SK-N-SH treated with all-trans-retinoic acid at 6 μM for 48 hours (cell line): ENCODE results near the gene F8.

ENCODE experiments used
- ESRRG ChIP-seq: fragments of 250-450 bp; sonication (Bioruptor Pico); IDR thresholded peaks from 2 replicates; pipeline ENCODE4 v1.6.1; 2021; ENCODE audit warnings: mild to moderate bottlenecking
- PATZ1 ChIP-seq: fragments of 250-450 bp; sonication (Bioruptor Pico); IDR thresholded peaks from 2 replicates; pipeline ENCODE4 v1.8.0; 2020; ENCODE audit warnings: mild to moderate bottlenecking, moderate library complexity, borderline replicate concordance
- POU6F1 ChIP-seq: fragments of 250-450 bp; sonication (Bioruptor Pico); IDR thresholded peaks from 2 replicates; pipeline ENCODE4 v1.8.0; 2021; ENCODE audit warnings: low read depth, mild to moderate bottlenecking, moderate library complexity, borderline replicate concordance
- ZFP30 ChIP-seq: fragments of 450-650 bp; formaldehyde crosslinking; IDR thresholded peaks from 2 replicates; pipeline ENCODE4 v1.5.0; 2022; ENCODE audit warnings: mild to moderate bottlenecking, moderate library complexity
- TF ChIP-seq, protein P1 (sequence below): fragments of 250-450 bp; sonication (Bioruptor Pico); IDR thresholded peaks from 2 replicates; pipeline ENCODE4 v1.5.1; 2020; ENCODE audit warnings: low read depth, mild to moderate bottlenecking, moderate library complexity

GRCh38 chrX:155053656-155054055 lies 31.1 kb upstream of the F8 start:
- TF ChIP-seq PATZ1 (no peak), ESRRG (CRISPR knock-in tag) (no peak), ZFP30 (no peak), POU6F1 (CRISPR knock-in tag) (no peak)
- TF ChIP-seq, protein P1, sequence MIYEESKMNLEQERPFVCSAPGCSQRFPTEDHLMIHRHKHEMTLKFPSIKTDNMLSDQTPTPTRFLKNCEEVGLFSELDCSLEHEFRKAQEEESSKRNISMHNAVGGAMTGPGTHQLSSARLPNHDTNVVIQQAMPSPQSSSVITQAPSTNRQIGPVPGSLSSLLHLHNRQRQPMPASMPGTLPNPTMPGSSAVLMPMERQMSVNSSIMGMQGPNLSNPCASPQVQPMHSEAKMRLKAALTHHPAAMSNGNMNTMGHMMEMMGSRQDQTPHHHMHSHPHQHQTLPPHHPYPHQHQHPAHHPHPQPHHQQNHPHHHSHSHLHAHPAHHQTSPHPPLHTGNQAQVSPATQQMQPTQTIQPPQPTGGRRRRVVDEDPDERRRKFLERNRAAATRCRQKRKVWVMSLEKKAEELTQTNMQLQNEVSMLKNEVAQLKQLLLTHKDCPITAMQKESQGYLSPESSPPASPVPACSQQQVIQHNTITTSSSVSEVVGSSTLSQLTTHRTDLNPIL (CRISPR knock-in tag): no peak
